NCI-H1105 (cell line): Measurements from ENCODE around the gene NTM.
A peak's percentile ranks its signal among the peaks of the same experiment; 100 is the strongest.

Experiments
- DNase-seq: peaks from one replicate; lab custom pipeline; 2025; lab: John Stamatoyannopoulos, UW

NTM gene

GRCh38 chr11:131689049-131689925 lies 318.9 kb downstream of the NTM start:
- no peak for DNase-seq

- DNase-seq = no peak
Observed at GRCh38 chr11:131690362-131690761, 319.9 kb downstream of the NTM start.

GRCh38 chr11:131690776-131691175 lies 320.4 kb downstream of the NTM start:
- no peak for DNase-seq

GRCh38 chr11:131691181-131692041 lies 321.0 kb downstream of the NTM start:
- peak; percentile 87 for DNase-seq

GRCh38 chr11:131692151-131692550 lies 321.7 kb downstream of the NTM start:
- no peak for DNase-seq

GRCh38 chr11:131692961-131693360 lies 322.5 kb downstream of the NTM start:
- DNase-seq = no peak

- no peak for DNase-seq
Observed at GRCh38 chr11:131693756-131694155, 323.3 kb downstream of the NTM start.

- peak; percentile 83 for DNase-seq
Observed at GRCh38 chr11:131694526-131695424, 324.4 kb downstream of the NTM start.

- no peak for DNase-seq
Observed at GRCh38 chr11:131695889-131696429, 325.5 kb downstream of the NTM start.

GRCh38 chr11:131696690-131697089 lies 326.3 kb downstream of the NTM start:
- DNase-seq = peak; percentile 82

GRCh38 chr11:131703311-131703710 lies 332.9 kb downstream of the NTM start:
- DNase-seq = no peak

GRCh38 chr11:131704682-131705081 lies 334.3 kb downstream of the NTM start:
- DNase-seq = no peak

GRCh38 chr11:131710511-131710910 lies 340.1 kb downstream of the NTM start:
- DNase-seq = no peak

- DNase-seq = no peak
Observed at GRCh38 chr11:131712897-131713296, 342.5 kb downstream of the NTM start.

- no peak for DNase-seq
Observed at GRCh38 chr11:131713529-131714134, 343.2 kb downstream of the NTM start.

GRCh38 chr11:131717616-131718015 lies 347.2 kb downstream of the NTM start:
- no peak for DNase-seq

GRCh38 chr11:131723088-131723487 lies 352.7 kb downstream of the NTM start:
- DNase-seq = no peak

GRCh38 chr11:131724436-131724975 lies 354.1 kb downstream of the NTM start:
- DNase-seq = no peak

GRCh38 chr11:131734871-131735270 lies 364.5 kb downstream of the NTM start:
- DNase-seq = peak; percentile 73

- DNase-seq = no peak
Observed at GRCh38 chr11:131737357-131737756, 366.9 kb downstream of the NTM start.
